ENCODE measurements around the gene RNF214. TPM values are rescaled to one million over a fixed set of nuclear protein-coding genes. Genes with fewer than 3 reads are reported as not detected.
A peak's percentile ranks its signal among the peaks of the same experiment; 100 is the strongest.

Gene RNF214
- total and polyA plus RNA-seq, 2 of the 13 experiments (the other 11 are each of a cell fraction or from before 2014, with no cell fraction given) = 10.7 to 12.6 TPM

GRCh38 chr11:117327567-117328374, 95.3 kb downstream of the RNF214 start, which contains the start of gene CEP164 (continued):
- TF ChIP-seq RNF2 (conservative IDR thresholded peaks at IDR 0.05; ENCODE audit: low read depth) = no peak
- no peak for TF ChIP-seq ZNF468 (CRISPR knock-in tag; IDR thresholded peaks at IDR 0.05)
- no peak; the same call in 1 of the 2 replicates for TF ChIP-seq TAF1 (CRISPR knock-in tag; IDR thresholded peaks at IDR 0.05)
- TF ChIP-seq, protein P1, sequence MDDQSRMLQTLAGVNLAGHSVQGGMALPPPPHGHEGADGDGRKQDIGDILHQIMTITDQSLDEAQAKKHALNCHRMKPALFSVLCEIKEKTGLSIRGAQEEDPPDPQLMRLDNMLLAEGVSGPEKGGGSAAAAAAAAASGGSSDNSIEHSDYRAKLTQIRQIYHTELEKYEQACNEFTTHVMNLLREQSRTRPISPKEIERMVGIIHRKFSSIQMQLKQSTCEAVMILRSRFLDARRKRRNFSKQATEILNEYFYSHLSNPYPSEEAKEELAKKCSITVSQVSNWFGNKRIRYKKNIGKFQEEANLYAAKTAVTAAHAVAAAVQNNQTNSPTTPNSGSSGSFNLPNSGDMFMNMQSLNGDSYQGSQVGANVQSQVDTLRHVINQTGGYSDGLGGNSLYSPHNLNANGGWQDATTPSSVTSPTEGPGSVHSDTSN (CRISPR knock-in tag; IDR thresholded peaks at IDR 0.05; ENCODE audit: borderline replicate concordance) = no peak
- no peak for TF ChIP-seq ZKSCAN5 (CRISPR knock-in tag; IDR thresholded peaks at IDR 0.05)
- peak; percentile 50; the same call in 1 of the 2 replicates for TF ChIP-seq ATF1 (CRISPR knock-in tag; IDR thresholded peaks at IDR 0.05)
- TF ChIP-seq ZNF274 (CRISPR knock-in tag; IDR thresholded peaks at IDR 0.05) = peak; percentile 71; the same call in 1 of the 2 replicates
- peak; percentile 85 for TF ChIP-seq ZNF501 (CRISPR knock-in tag; IDR thresholded peaks at IDR 0.05)
- no peak for TF ChIP-seq HNRNPL (IDR thresholded peaks at IDR 0.05; ENCODE audit: low read depth, low read length)
- no peak for TF ChIP-seq DPF2 (CRISPR knock-in tag; IDR thresholded peaks at IDR 0.05; ENCODE audit: borderline replicate concordance, low read depth)
- peak; percentile 72; the same call in 1 of the 2 replicates for TF ChIP-seq FOXK1 (CRISPR knock-in tag; IDR thresholded peaks at IDR 0.05; ENCODE audit: borderline replicate concordance, low read depth)
- no peak for TF ChIP-seq SALL2 (CRISPR knock-in tag; IDR thresholded peaks at IDR 0.05)
- no peak; the same call in 1 of the 2 replicates for TF ChIP-seq RCOR2 (CRISPR knock-in tag; IDR thresholded peaks at IDR 0.05)
- TF ChIP-seq GRHL1 (CRISPR knock-in tag; conservative IDR thresholded peaks at IDR 0.05) = no peak
- TF ChIP-seq, protein P2, sequence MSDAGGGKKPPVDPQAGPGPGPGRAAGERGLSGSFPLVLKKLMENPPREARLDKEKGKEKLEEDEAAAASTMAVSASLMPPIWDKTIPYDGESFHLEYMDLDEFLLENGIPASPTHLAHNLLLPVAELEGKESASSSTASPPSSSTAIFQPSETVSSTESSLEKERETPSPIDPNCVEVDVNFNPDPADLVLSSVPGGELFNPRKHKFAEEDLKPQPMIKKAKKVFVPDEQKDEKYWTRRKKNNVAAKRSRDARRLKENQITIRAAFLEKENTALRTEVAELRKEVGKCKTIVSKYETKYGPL (CRISPR knock-in tag; IDR thresholded peaks at IDR 0.05) = no peak
- TF ChIP-seq DBP (CRISPR knock-in tag; IDR thresholded peaks at IDR 0.05; ENCODE audit: not compliant biosample characterization) = no peak
- TF ChIP-seq ADNP (CRISPR knock-in tag; IDR thresholded peaks at IDR 0.05) = 0 out of 2 replicates have a peak, but pooled peaks have one; percentile 72
- TF ChIP-seq IKZF1 (IDR thresholded peaks at IDR 0.05) = no peak
- 0 out of 2 replicates have a peak, but pooled peaks have one; percentile 18 for TF ChIP-seq PRDM10 (CRISPR knock-in tag; IDR thresholded peaks at IDR 0.05; ENCODE audit: low read depth)
- no peak for TF ChIP-seq RAD21 (CRISPR knock-in tag; IDR thresholded peaks at IDR 0.05)
- peak; percentile 96 for TF ChIP-seq ELF1 (CRISPR knock-in tag; IDR thresholded peaks at IDR 0.05)
- TF ChIP-seq NAIF1 (CRISPR knock-in tag; IDR thresholded peaks at IDR 0.05; ENCODE audit: borderline replicate concordance) = peak; percentile 27; the same call in 1 of the 2 replicates

Measured in HepG2 (cell line).